Astrocyte of the cerebellum (primary cell): Measurements from ENCODE around the gene ASF1B.
"Not testable (repeated sequence)": the region's sequence is repeated elsewhere in the genome, so short reads cannot be mapped to it uniquely, and the experiment has no call there.

ENCODE experiments used
- DNase-seq: peaks from one replicate; pipeline ENCODE4 v3.0.0-alpha.2; 2011; ENCODE audit warnings: low read depth
- H3K4me3 ChIP-seq: 2 replicates; pipeline ENCODE4 v1.5.1; 2011; ENCODE audit warnings: mild to moderate bottlenecking, low read depth, low read length, moderate library complexity
- CTCF ChIP-seq: IDR thresholded peaks from 2 replicates; pipeline ENCODE4 v1.5.1; 2012; ENCODE audit warnings: low read length, low read depth, moderate library complexity, mild to moderate bottlenecking; ENCODE audit errors: missing control alignments
- in situ Hi-C: cut with HindIII; loops from 2 replicates; pipeline ENCODE4 v1.10.0; 2017; ENCODE audit warnings: low sequenced_read_pairs

ASF1B gene

GRCh38 chr19:14147797-14148605, 11.6 kb upstream of the ASF1B start:
- DNase-seq, result peak; percentile 4
- peak; percentile 80 for TF ChIP-seq CTCF
- H3K4me3 ChIP-seq, result no peak overlapping the region
- in situ Hi-C loops, result no loop called here

DNA sequence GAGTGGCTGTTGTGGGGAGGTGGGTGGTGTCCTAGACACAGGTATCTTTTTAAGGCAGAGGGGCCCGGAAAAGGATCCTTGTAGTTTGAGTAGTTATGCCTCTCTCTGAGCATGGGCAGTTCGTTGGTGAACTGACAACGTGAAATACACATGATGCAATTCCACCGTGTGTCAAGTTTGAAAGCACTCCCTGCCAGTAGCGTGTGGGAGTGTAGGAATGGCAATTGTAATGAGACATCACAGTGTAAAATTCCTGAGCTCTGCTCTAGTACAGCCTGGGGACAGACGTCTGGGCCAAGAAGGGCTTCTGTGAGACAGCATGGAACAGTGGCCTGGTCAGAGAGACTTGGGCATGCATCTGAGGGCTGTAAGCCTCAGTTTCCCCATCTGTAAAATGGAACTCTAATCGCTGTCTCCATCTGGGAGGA, 10.4 kb upstream of the ASF1B start:
- no peak overlapping the region for H3K4me3 ChIP-seq
- in situ Hi-C loops, result no loop called here
- no peak for DNase-seq
- TF ChIP-seq CTCF, result no peak

DNA sequence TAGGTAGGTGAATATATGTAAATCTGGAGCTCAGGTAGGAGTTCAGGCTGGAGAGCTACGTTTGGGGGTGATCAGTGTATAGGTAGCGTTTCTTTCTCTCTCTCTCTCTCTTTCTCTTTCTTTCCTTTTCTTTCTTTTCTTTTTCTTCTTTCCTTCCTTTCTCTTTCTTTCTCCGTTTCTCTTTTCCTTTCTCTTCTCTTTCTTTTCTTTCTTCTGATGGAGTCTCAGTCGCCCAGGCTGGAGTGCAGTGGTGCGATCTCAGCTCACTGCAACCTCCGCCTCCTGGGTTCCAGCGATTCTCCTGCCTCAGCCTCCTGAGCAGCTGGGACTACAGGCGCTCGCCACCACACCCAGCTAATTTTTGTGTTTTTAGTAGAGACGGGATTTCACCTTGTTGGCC, 9.8 kb upstream of the ASF1B start:
- H3K4me3 ChIP-seq, DNase-seq, in situ Hi-C loops: not testable (repeated sequence)

DNA sequence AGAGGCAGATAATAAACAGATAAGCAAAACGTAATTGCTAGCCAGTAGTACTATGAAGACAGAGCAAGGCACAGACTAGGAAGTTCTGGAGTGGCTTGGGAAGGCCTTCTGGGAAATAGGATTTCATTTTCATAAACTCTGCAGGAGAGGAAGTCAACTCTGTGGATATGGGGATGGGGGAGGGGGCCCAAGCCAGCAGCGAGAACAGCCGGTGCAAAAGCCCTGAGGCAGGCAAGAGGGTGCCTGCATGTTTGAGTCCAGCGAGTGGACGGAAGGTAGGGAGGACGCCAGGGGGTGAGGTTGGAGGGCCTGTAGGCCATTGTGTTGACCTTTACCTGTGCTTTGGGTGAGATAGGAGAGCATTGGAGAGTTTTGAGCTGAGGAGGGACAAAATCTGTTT, 9.0 kb upstream of the ASF1B start:
- no peak for TF ChIP-seq CTCF
- no peak for DNase-seq
- in situ Hi-C loops, result no loop called here

DNA sequence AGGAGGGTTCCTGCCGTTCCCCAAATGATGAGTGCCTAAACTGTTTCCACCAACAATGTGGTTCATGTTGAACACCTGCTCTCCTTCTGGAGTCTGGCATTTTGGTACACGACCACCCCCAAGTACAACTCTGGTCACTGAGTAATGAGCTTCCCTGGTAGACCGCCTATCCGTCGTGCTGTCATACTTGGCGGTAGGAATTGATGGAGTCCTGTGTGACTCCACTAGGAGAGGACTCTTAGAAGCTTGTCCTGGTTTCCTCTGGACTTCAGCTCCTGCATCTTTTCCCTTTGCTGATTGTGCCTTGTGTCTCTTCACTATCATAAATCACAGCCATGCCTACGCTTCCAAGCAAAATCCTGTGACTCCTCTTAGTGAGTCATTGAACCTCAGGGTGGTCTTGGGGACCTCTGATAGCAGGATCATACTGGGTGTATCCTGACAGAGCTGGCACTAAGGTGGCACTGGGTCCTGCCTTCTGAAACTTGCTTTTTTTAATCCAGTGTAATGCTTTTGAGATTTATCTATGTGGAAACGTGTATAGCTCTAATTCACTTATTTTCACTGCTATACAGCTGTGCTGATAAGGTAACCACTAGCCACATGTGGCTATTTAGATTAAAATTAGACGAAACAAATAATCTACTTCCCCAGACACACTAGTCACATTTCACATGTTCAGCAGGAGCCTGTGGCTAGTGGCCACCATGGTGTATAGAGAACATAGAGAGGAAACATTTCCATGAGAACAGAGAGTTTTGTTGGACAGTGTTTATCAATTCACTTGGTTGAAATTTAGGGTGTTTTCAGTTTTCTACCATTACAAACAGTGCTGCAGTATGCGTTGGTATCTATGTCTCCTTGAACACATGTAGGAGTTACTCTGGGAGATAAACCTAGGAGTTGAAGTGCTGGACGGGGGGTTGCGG, 6.1 kb upstream of the ASF1B start:
- H3K4me3 ChIP-seq, result no peak overlapping the region
- no peak for TF ChIP-seq CTCF
- no peak for DNase-seq
- in situ Hi-C loops, result no loop called here

More for the DNA sequence above, 9.0 kb upstream of the ASF1B start:
- no peak overlapping the region for H3K4me3 ChIP-seq

DNA sequence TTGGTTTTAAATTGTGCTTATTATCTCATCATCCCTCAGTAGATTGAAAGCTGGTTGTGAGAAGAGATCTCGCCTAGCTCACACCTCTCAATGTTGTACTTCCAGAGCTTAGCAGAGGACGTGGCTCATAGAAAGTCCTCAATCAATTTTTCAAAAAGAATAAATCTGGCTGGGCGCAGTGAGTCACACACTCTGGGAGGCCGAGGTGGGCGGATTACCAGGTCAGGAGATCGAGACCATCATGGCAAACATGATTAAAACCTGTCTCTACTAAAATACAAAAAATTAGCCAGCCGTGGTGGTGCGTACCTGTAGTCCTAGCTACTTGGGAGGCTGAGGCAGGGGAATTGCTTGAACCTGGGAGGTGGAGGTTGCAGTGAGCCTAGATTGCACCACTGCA, 4.7 kb upstream of the ASF1B start:
- TF ChIP-seq CTCF, result no peak
- no peak overlapping the region for H3K4me3 ChIP-seq
- DNase-seq, result no peak
- in situ Hi-C loops, result no loop called here
